NCI-H1436 treated with DMSO at 0.1 percent for 48 hours (cell line): Measurements from ENCODE around the gene TNNC1.

Experiments used
- DNase-seq: peaks from one replicate; lab custom pipeline; 2025; lab: John Stamatoyannopoulos, UW

Gene TNNC1

GRCh38 chr3:52432225-52432624 is 21.6 kb downstream of the TNNC1 start:
- DNase-seq = no peak

GRCh38 chr3:52431459-52432223 is 22.2 kb downstream of the TNNC1 start:
- DNase-seq = no peak

DNA sequence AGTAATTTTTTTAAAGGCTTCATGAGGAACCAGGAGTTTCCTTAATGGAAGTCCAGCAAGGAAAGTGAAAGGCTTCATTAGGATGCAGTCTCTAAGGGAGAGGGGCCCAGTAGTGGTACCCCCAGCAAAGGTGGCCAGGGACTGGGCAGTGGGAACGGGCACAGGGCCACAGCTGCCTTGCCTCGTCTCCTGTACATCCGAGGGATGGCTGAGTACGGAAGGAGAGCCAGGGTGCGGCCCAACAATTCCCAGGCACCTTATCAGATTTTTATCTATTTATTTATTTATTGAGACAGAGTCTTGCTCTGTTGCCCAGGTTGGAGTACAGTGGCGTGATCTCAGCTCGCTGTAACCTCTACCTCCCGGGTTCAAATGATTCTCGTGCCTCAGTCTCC is 23.4 kb downstream of the TNNC1 start:
- no peak for DNase-seq

GRCh38 chr3:52429779-52430415 is 23.9 kb downstream of the TNNC1 start:
- DNase-seq = no peak

GRCh38 chr3:52429031-52429430 is 24.8 kb downstream of the TNNC1 start:
- DNase-seq = no peak

- no peak for DNase-seq
Measured at GRCh38 chr3:52428151-52429005, 25.5 kb downstream of the TNNC1 start.

- DNase-seq = no peak
Measured at GRCh38 chr3:52423173-52423572, 30.7 kb downstream of the TNNC1 start.

DNA sequence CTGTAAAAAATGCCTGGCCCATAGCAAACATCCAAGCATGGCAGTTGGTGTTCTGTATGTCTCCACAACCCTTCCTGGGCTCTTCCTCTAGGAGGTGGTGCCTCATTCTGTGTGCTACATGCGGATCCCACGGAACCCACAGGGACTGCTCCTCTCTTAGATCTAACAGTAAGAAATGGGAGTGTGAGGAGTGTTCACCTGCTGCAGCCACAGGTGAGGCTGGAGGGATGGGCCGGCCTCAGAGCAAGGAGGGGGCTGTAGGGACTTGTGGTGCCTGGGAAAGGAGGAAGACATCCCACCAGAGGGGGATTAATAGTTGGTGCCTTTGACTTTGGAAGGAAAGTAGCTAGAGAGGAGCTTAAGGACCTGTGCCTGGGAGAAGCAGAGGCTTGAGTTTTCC is 31.2 kb downstream of the TNNC1 start:
- DNase-seq = no peak

DNA sequence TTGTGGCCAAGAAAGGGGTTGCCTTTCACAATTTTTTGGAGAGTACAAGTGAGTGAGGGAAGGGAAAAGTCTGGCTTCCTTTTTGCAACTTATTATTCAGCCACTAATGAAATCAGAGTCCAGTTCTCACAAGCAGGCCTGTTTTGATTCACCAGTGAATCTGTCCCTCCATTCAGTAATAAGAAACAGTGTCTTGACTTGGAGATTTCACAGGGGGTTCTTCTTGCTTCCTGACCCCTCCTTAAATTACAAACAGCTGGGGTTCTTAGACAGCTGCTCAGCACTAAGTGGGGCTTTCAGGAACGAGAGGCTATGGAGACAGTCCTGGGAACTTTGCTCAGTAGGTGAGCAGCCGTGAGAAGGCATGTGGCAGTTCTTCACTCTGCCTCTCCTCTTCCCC is 33.5 kb downstream of the TNNC1 start:
- no peak for DNase-seq

- DNase-seq = no peak
Measured at GRCh38 chr3:52415800-52416199, 38.0 kb downstream of the TNNC1 start.

DNA sequence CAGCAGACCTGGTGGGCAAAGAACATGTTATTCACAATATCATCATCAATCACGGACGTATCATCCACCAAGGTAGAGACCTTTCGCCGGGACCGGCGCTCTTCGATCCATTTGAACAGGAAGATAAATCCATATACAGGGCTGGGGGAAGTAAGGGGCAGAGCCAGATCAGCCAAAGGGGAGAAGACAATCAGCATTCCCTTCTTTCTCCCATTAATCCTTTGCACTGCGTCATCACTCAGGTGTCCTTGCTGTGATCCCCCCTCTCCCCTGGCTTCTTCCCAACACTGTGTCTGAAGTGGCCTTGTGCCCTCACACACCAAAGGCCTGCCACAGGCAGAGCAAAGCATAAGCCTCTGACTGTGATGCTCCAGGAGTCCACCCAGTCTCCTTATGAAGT is 45.4 kb downstream of the TNNC1 start:
- no peak for DNase-seq

GRCh38 chr3:52407779-52408178 is 46.1 kb downstream of the TNNC1 start:
- DNase-seq = no peak

DNA sequence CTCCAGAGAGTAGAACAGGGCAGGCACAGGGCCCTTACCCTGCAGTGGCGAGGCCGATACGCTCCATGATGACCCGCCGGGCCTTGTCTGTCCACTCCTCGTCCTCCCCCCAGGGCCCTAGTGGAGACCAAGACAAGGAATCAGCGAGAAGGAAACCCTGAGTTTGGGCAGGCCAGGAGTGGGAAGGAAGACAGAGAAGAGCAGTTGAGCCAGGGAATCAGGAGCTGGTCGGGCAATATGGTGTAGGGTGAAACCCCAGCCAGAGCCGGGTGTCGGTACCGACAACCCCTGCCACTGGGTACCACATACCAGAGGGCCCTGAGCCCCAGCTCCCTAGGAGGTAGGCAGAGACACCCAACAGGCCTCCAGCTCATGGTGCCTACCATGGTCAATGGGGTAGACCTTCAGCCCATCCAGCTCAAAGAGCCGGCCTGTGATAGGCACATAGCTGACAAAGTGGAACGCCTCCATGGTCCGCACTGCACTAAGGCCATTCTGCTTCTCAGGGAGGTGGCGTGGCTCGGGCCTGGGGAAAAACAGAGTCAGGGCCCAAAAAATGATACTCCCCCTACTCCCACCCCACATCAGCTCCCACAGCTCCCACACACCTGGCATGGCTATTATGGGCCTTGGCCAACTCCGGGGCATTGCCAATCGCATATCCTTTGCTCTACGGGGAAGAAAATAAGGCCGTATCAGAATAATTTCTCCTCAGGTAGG is 46.9 kb downstream of the TNNC1 start:
- no peak for DNase-seq

DNA sequence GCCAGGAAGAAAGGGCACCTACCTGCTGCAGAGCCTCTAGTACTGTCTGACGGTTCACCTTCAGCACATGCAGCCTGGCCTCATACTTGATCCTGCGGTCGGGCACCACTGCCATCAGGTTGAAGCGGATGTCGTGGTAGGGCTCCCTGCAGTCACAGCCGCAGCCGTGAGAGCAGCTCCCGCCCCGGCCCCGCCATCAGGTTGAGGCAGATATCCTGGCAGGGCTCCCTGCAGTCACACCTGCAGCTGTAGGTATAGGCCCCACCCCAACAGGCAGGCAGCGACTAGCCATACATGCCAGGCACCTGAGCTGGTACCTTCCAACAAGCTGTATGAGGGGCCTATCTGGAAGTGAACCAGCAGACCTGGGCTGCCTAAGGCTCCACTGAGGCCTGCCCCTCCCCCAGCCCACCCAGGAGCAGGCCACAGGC is 47.6 kb downstream of the TNNC1 start:
- no peak for DNase-seq

DNA sequence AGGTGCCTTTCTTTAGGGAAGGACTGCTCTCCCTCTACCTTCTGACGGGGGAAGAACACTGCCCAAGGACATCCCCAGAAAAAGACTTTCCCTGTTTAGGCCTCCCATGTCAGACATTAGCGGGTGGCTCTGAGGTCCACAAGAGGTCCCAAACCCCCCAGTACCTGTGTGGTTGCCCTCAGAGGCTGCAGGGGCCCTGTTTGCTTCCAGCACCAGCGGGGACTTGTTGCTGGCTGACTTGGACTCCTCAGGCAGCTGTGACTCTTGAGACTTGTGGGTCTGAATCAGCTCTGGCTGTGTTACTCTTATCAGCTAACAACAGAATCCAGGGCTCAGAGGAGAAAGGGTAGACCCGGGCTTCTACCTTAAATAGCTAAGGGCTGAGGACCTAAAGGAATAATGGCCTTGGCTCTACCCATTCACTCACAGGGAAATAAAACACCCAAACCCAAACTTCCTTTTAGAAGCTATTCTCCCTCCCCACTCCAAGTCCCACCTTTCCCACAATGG is 48.2 kb downstream of the TNNC1 start:
- no peak for DNase-seq

DNA sequence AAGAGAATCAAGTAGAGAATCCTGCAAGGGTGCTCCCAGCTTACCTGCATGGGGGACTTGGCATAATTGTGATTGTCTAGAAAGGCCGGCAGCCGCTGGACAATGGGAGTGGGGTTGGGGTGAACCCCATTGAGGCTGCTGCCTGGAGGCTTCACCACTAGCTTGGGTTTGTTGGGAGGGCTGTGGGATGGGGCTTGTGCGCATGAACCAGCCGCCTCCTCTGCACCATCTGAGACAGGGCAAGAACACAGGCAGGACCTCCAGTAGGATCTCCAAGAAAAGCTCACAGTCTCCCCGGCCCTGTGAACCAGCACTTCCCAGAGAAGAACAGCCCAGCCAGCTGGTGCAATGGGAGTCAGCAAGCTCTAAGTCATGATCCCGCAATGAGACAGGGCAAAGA is 48.8 kb downstream of the TNNC1 start:
- DNase-seq = no peak

DNA sequence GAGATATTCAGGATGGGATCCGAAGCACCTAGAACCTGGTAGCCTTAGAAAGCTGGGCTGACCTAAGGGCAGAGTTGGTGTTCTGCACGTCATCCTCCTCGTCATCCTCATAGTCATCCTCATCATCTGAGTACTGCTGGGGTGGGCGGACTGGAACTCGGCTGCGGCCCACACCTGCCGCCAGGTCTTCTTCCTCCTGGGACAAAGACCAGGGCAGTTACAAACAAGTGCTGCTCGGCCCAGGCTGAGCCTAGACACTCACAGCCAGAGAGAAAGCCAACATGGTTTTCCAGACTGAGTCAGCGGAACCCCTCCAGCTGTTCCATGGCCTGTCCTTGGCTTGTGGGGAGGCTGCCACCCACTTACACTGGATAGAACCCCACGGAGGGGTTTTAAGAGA is 49.5 kb downstream of the TNNC1 start:
- no peak for DNase-seq

GRCh38 chr3:52403955-52404354 is 49.9 kb downstream of the TNNC1 start:
- no peak for DNase-seq

DNA sequence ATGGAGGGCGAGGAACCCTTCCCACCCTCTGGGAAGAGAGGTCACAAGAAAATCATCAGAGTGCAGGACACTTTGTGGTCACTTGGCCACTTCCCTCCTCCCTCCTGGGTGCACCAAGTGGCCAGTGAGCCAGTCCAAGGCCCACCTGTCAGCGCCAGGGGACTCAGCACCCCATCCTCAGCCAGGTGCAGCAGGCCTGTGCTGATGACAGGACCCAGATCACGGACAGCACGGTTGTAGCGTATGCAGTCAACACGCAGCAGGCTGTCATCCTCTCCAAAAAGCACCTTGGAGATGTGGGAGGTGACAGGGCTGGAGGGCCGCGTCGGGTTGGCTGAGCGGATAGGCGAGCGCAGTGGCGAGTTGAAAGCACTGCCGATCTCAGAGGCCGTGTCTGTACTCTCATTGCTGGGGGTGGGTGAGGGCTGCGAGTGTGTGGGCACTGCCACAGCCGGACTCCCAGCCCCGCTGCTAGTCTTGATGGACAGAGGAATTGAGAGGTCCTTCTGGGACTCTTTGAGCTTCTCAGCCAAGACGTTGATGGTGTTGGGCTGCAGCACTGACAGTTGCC is 50.5 kb downstream of the TNNC1 start:
- DNase-seq = no peak

DNA sequence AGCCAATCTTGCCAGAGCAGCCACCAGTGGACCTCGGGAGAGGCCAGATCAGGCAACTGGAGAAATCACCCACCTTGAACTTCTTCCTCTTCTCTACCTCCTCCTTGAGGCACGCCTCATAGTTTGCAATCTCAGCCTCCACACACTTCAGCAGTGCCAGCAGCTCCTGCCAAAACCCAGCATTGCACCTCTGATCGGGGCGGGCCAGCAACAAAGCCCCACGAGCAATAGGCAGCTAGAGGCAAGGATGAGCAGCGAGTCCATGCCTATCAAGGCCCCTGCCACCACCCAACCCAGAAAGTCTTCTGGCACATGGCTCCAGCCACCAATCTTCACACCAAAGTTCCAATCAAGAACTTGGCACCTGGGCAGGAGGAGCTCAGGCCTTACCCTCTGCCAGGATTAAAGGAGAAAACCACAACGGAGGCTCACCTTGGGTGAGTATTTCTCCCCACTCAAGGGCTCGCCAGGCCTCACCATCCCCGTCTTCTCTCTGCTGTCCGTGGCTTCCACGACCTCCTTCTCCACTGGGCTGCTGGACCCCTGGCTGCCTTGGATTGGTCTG is 51.1 kb downstream of the TNNC1 start:
- DNase-seq = no peak

DNA sequence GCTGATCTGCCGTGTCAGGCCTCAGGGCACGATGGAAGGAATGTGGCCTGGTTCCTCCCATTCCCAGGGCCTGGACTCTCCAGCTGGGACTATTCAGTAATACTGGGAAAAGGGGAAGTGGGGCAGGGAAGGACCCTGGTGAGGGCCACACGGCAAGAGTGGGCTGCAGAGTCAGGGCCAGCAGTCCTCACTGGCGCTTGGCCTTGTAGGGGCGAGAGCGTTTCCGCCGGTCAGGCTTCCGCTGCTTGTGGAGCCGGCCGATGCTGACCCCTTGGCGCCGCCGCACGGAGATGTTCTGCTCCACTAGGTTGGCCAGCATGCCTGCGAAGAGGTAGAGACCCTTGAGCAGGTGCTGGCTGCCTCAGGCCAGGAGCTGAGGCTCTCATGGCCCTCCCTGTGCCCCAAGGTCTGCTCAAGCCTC is 51.7 kb downstream of the TNNC1 start:
- no peak for DNase-seq
